ENCODE data around the gene FBXO30.

FBXO30 gene

GRCh38 chr6:145755682-145756081 lies 58.9 kb downstream of the FBXO30 start:
- no peak for DNase-seq (ENCODE audit: low read depth in 2 of 2)

GRCh38 chr6:145752638-145753037 lies 62.0 kb downstream of the FBXO30 start:
- DNase-seq (ENCODE audit: low read depth in 2 of 2) = no peak

- no peak for DNase-seq (ENCODE audit: low read depth in 2 of 2)
These were observed 65.0 kb downstream of the FBXO30 start for GRCh38 chr6:145749632-145750031.

DNA sequence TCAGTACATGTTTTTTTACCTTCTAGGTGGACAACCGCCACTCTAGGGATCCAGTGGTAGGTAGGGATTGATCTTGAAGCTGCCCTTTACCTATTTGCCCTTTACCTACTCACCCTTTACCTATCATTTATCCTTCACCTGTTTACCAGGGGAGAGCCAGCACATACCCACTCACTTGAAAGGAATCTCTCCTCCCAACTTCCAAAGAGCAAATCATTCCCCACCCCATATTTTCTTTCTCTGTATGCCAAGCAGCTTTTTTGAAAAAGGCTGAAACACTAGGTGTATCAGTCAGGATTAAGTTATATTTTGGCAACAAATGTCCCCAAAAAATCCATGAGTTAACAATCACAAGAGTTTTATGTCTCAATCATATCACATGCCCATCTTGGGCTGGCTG lies 68.7 kb downstream of the FBXO30 start:
- DNase-seq (ENCODE audit: low read depth in 2 of 2) = no peak

DNA sequence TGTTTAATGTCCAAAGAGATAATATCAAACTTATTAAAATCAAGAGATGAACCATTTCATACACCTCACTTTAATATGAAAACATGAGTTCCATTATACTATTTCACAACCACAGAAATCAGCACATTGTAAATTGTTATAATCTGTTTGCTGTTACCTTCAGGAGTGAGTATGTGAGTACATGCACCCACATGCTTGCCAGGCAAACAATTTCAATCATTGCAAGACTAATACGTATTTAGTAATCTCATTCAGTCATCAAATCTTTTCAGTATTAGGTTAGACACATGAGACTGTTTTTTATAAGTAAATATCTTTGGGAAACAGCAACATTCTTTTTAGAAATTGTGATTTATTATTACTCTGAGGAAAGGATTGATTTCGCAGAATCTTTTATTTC lies 70.0 kb downstream of the FBXO30 start:
- DNase-seq (ENCODE audit: low read depth in 2 of 2) = no peak

Measured in stimulated activated CD8-positive, alpha-beta memory T cell treated with anti-CD3 and anti-CD28 coated beads, Interleukin-7, amount 100 ng/mL, for 4 hours (primary cell).